ENCODE data around the gene GNB1L. TPM values are rescaled to one million over a fixed set of nuclear protein-coding genes. Genes with fewer than 3 reads are reported as not detected.

The GNB1L gene
- total and polyA plus RNA-seq, 7 donors, result 2.5 to 15.0 (median 5.3) TPM

GRCh38 chr22:19755145-19755710 is 99.4 kb downstream of the GNB1L start:
- Histone ChIP-seq H3K4me1 (peaks cover 0 to 46% (median 37%) of the 10 kb centered on the region in 4 donors), H3K4me3 (no peak overlapping the region), H3K36me3 (no peaks in the 10 kb centered on the region), H3K9me3 (no peaks in the 10 kb centered on the region), H3K27me3 (peaks cover 43 to 92% (median 71%) of the 10 kb centered on the region in 3 donors), H3K27ac (no peak overlapping the region)
- TF ChIP-seq CTCF (IDR thresholded peaks at IDR 0.05) (no peak), POLR2AphosphoS5 (IDR thresholded peaks at IDR 0.05) (no peak), EP300 (IDR thresholded peaks at IDR 0.05) (no peak), POLR2A (IDR thresholded peaks at IDR 0.05) (no peak)
- intact Hi-C loops (cut with DNase I), result no loop called here
- WGBS, 2 donors, result 3 to 8% methylated on average over 59 of the region's 59 CpGs
- DNase-seq, result no peak

- peaks cover 0 to 41% (median 32%) of the 10 kb centered on the region in 4 donors for H3K4me1 ChIP-seq
- intact Hi-C loops (cut with DNase I), result no loop called here
- no peak overlapping the region for H3K27ac ChIP-seq
- no peaks in the 10 kb centered on the region for H3K9me3 ChIP-seq
- peaks cover 42 to 92% (median 66%) of the 10 kb centered on the region in 3 donors for H3K27me3 ChIP-seq
- no peak overlapping the region for H3K4me3 ChIP-seq
- DNase-seq, result no peak
- no peak for TF ChIP-seq POLR2A (IDR thresholded peaks at IDR 0.05)
- TF ChIP-seq CTCF (IDR thresholded peaks at IDR 0.05), result no peak
- TF ChIP-seq EP300 (IDR thresholded peaks at IDR 0.05), result no peak
- no peak for TF ChIP-seq POLR2AphosphoS5 (IDR thresholded peaks at IDR 0.05)
- 30 to 36% methylated on average over 14 of the region's 14 CpGs for WGBS, 2 donors
- no peaks in the 10 kb centered on the region for H3K36me3 ChIP-seq
Observed at GRCh38 chr22:19754701-19755144, 100.0 kb downstream of the GNB1L start.

GRCh38 chr22:19753996-19754700 is 100.5 kb downstream of the GNB1L start:
- H3K27me3 ChIP-seq, result peaks cover 37 to 88% (median 60%) of the 10 kb centered on the region in 3 donors

GRCh38 chr22:19753090-19753842 is 101.4 kb downstream of the GNB1L start:
- TF ChIP-seq EP300 (IDR thresholded peaks at IDR 0.05), result no peak
- TF ChIP-seq POLR2A (IDR thresholded peaks at IDR 0.05), result no peak
- TF ChIP-seq CTCF (IDR thresholded peaks at IDR 0.05), result no peak
- TF ChIP-seq POLR2AphosphoS5 (IDR thresholded peaks at IDR 0.05), result no peak
- WGBS, 2 donors, result 72 to 90% methylated on average over 10 of the region's 10 CpGs
- H3K27me3 ChIP-seq, result peaks cover 31 to 80% (median 51%) of the 10 kb centered on the region in 3 donors
- no peaks in the 10 kb centered on the region for H3K36me3 ChIP-seq
- no peaks in the 10 kb centered on the region for H3K9me3 ChIP-seq
- peaks cover 0 to 28% (median 24%) of the 10 kb centered on the region in 4 donors for H3K4me1 ChIP-seq
- DNase-seq, result no peak
- intact Hi-C loops (cut with DNase I), result no loop called here
- no peak overlapping the region for H3K27ac ChIP-seq
- H3K4me3 ChIP-seq, result no peak overlapping the region

More at GRCh38 chr22:19753996-19754700, 100.5 kb downstream of the GNB1L start:
- Histone ChIP-seq H3K9me3 (no peaks in the 10 kb centered on the region), H3K4me1 (peaks cover 0 to 35% (median 27%) of the 10 kb centered on the region in 4 donors), H3K36me3 (no peaks in the 10 kb centered on the region), H3K4me3 (no peak overlapping the region), H3K27ac (no peak overlapping the region)
- intact Hi-C loops (cut with DNase I), result no loop called here
- DNase-seq, result no peak
- 61 to 73% methylated on average over 14 of the region's 14 CpGs for WGBS, 2 donors
- TF ChIP-seq POLR2A (IDR thresholded peaks at IDR 0.05) (no peak), CTCF (IDR thresholded peaks at IDR 0.05) (no peak), EP300 (IDR thresholded peaks at IDR 0.05) (no peak), POLR2AphosphoS5 (IDR thresholded peaks at IDR 0.05) (no peak)
